Measurements from ENCODE around the gene FARP1. TPM values are rescaled to one million over a fixed set of nuclear protein-coding genes. Genes with fewer than 3 reads are reported as not detected.

Gene FARP1
- total and polyA plus RNA-seq, 2 of the 13 experiments (the other 11 are each of a cell fraction or from before 2014, with no cell fraction given) = 70.6 to 126 TPM

GRCh38 chr13:98265692-98266551 lies 123.0 kb downstream of the FARP1 start (continued):
- TF ChIP-seq BRF2 (CRISPR knock-in tag; IDR thresholded peaks at IDR 0.05) (no peak), ZNF367 (CRISPR knock-in tag; IDR thresholded peaks at IDR 0.05; ENCODE audit: borderline replicate concordance) (no peak), PTBP1 (IDR thresholded peaks at IDR 0.05; ENCODE audit: low read depth, low read length, poor library complexity, severe bottlenecking) (no peak), ZNF747 (CRISPR knock-in tag; IDR thresholded peaks at IDR 0.05; ENCODE audit: borderline replicate concordance) (no peak), HOXA9 (CRISPR knock-in tag; IDR thresholded peaks at IDR 0.05; ENCODE audit: borderline replicate concordance) (no peak), ZNF569 (CRISPR knock-in tag; IDR thresholded peaks at IDR 0.05; ENCODE audit: borderline replicate concordance) (no peak), HIVEP1 (CRISPR knock-in tag; IDR thresholded peaks at IDR 0.05) (no peak), NFRKB (IDR thresholded peaks at IDR 0.05) (no peak), REL (CRISPR knock-in tag; conservative IDR thresholded peaks at IDR 0.05) (no peak), HCFC1 (IDR thresholded peaks at IDR 0.05; ENCODE audit: low read depth, low read length) (no peak), SMAD3 (CRISPR knock-in tag; IDR thresholded peaks at IDR 0.05) (no peak), TFDP1 (CRISPR knock-in tag; IDR thresholded peaks at IDR 0.05; ENCODE audit: borderline replicate concordance) (no peak), KLF9 (CRISPR knock-in tag; IDR thresholded peaks at IDR 0.05; ENCODE audit: low read depth) (no peak), JARID2 (CRISPR knock-in tag; IDR thresholded peaks at IDR 0.05; ENCODE audit: insufficient replicate concordance) (no peak), THYN1 (CRISPR knock-in tag; IDR thresholded peaks at IDR 0.05; ENCODE audit: borderline replicate concordance, low read depth) (no peak), ZNF382 (CRISPR knock-in tag; IDR thresholded peaks at IDR 0.05; ENCODE audit: borderline replicate concordance) (no peak), DDIT3 (CRISPR knock-in tag; IDR thresholded peaks at IDR 0.05) (no peak), HOXA7 (CRISPR knock-in tag; IDR thresholded peaks at IDR 0.05) (no peak), ARID2 (CRISPR knock-in tag; IDR thresholded peaks at IDR 0.05; ENCODE audit: borderline replicate concordance) (no peak), SPEN (CRISPR knock-in tag; IDR thresholded peaks at IDR 0.05; ENCODE audit: low read depth) (peak; percentile 64), ISL2 (CRISPR knock-in tag; IDR thresholded peaks at IDR 0.05) (peak; percentile 77), ZBTB1 (CRISPR knock-in tag; IDR thresholded peaks at IDR 0.05; ENCODE audit: borderline replicate concordance) (no peak), ZXDC (CRISPR knock-in tag; IDR thresholded peaks at IDR 0.05) (no peak), SRSF1 (optimal IDR thresholded peaks at IDR 0.05; ENCODE audit: low read depth, low read length) (no peak), ZBTB7B (CRISPR knock-in tag; IDR thresholded peaks at IDR 0.05) (no peak), FOSL2 (CRISPR knock-in tag; IDR thresholded peaks at IDR 0.05) (peak; percentile 68)

Measured in HepG2 (cell line).